GM12878 (cell line): Measurements from ENCODE around the gene ANXA11. TPM values are rescaled to one million over a fixed set of nuclear protein-coding genes. Genes with fewer than 3 reads are reported as not detected.

Experiments used
- ATAC-seq: fragments of 200-7000 bp; cut with Tn5 transposase; 3 replicates; pipeline ENCODE4 v1.9.1; 2020; ENCODE audit warnings: mild to moderate bottlenecking, moderate library complexity
- BruUV-seq: library from RNA; stranded (reverse); fragments of 400-500 nt; replicated peaks from 2 replicates; lab custom pipeline; 2021; lab: Mats Ljungman, UMichigan
- CTCF ChIA-PET: fragments of 300-600 bp; sonication (Branson Sonifier 250); formaldehyde crosslinking; extraction: SDS; loops from one replicate; lab custom pipeline; 2021; ENCODE audit warnings: inconsistent platforms; lab: Yijun Ruan, JAX
- POLR2A ChIA-PET: fragments of 350-600 bp; formaldehyde crosslinking; extraction: SDS; loops from one replicate; lab custom pipeline; 2021; ENCODE audit warnings: inconsistent platforms; lab: Charles Lee
- RAD21 ChIA-PET: fragments of 300-600 bp; sonication (Branson Sonifier 250); formaldehyde crosslinking; loops from one replicate; lab custom pipeline; 2023; ENCODE audit warnings: antibody characterized with exemption; ENCODE audit not compliant: unreplicated experiment; lab: Charles Lee
- SMC1A ChIA-PET: fragments of 300-600 bp; sonication (Branson Sonifier 250); formaldehyde crosslinking; loops from one replicate; lab custom pipeline; 2023; ENCODE audit not compliant: unreplicated experiment, uncharacterized antibody; lab: Charles Lee
- DNase-seq: peaks from one replicate; pipeline ENCODE4 v3.0.0-alpha.2; 2011; ENCODE audit warnings: low read depth, low spot score
- FAIRE-seq: peaks from 3 replicates; lab custom pipeline; 2011; peaks lifted over from hg19 to GRCh38; lab: Jason Lieb, UNC
- H2AFZ ChIP-seq: 2 replicates; pipeline ENCODE4 v1.6.0; 2011; ENCODE audit warnings: low read depth, low read length, control low read depth; ENCODE audit not compliant: control insufficient read depth
- H3K27ac ChIP-seq: 2 replicates; pipeline ENCODE4 v1.5.1; 2011; ENCODE audit warnings: control low read depth; ENCODE audit not compliant: control insufficient read depth, insufficient read depth
- H3K27me3 ChIP-seq, 2 experiments: replicated peaks in 1 of 2; 2 replicates each; pipeline versions ENCODE4 v1.6.0 to v1.6.1; 2011; ENCODE audit warnings: low read length in 1 of 2; ENCODE audit not compliant: control insufficient read depth in 2 of 2, insufficient read depth in 2 of 2
- H3K36me3 ChIP-seq, 2 experiments: 2 replicates each; pipeline ENCODE4 v1.5.1; 2011; ENCODE audit warnings: low read length in 1 of 2; ENCODE audit not compliant: control insufficient read depth in 2 of 2, insufficient read depth in 2 of 2
- H3K4me1 ChIP-seq: 2 replicates; pipeline ENCODE4 v1.6.1; 2011; ENCODE audit warnings: mild to moderate bottlenecking, low read length, moderate library complexity, mixed read lengths; ENCODE audit not compliant: control insufficient read depth, insufficient read depth
- H3K4me2 ChIP-seq: 2 replicates; pipeline ENCODE4 v1.6.0; 2011; ENCODE audit warnings: control low read depth; ENCODE audit not compliant: control insufficient read depth, insufficient read depth
- H3K4me3 ChIP-seq: fragments of 200-600 bp; sonication (generic); 2 replicates; pipeline ENCODE4 v1.5.1; 2016
- H3K79me2 ChIP-seq: 2 replicates; pipeline ENCODE4 v1.6.0; 2011; ENCODE audit warnings: low read length; ENCODE audit not compliant: control insufficient read depth, insufficient read depth
- H3K9ac ChIP-seq: 2 replicates; pipeline ENCODE4 v1.8.0; 2011; ENCODE audit warnings: low read length, control low read depth, mixed read lengths; ENCODE audit not compliant: control insufficient read depth, insufficient read depth
- H3K9me3 ChIP-seq: replicated peaks from 3 replicates; pipeline ENCODE4 v1.5.1; 2011; ENCODE audit warnings: mild to moderate bottlenecking, low read length; ENCODE audit not compliant: control insufficient read depth, insufficient read depth
- H4K20me1 ChIP-seq: 2 replicates; pipeline ENCODE4 v1.6.0; 2011; ENCODE audit not compliant: control insufficient read depth, insufficient read depth
- CBX5 ChIP-seq: sonication (generic); IDR thresholded peaks from 2 replicates; pipeline ENCODE4 v1.6.1; 2016; ENCODE audit warnings: low read depth, moderate library complexity, mild to moderate bottlenecking, inconsistent platforms
- CEBPB ChIP-seq, 2 experiments: fragments of 150-350 bp in 1 of 2; IDR thresholded peaks; 2 replicates each; pipeline ENCODE4 v1.6.1; 2012 to 2014; ENCODE audit warnings: low read depth in 2 of 2, low read length in 2 of 2, borderline replicate concordance in 1 of 2, inconsistent platforms in 1 of 2
- ETV6 ChIP-seq, 2 experiments: fragments of 450-650 bp in 1 of 2; IDR thresholded peaks in 1 of 2; conservative IDR thresholded peaks in 1 of 2; 2 replicates each; pipeline ENCODE4 v1.6.1; 2014; ENCODE audit warnings: antibody characterized with exemption in 1 of 2, borderline replicate concordance in 1 of 2, low read depth in 1 of 2, mild to moderate bottlenecking in 1 of 2, moderate library complexity in 1 of 2
- NFXL1 ChIP-seq: fragments of 450-650 bp; IDR thresholded peaks from 2 replicates; pipeline ENCODE4 v1.6.1; 2017; ENCODE audit warnings: antibody characterized with exemption, mild to moderate bottlenecking, borderline replicate concordance
- PAX8 ChIP-seq: fragments of 450-650 bp; IDR thresholded peaks from 2 replicates; pipeline ENCODE4 v1.6.1; 2017; ENCODE audit warnings: mild to moderate bottlenecking, moderate library complexity
- RAD51 ChIP-seq: fragments of 450-650 bp; IDR thresholded peaks from 2 replicates; pipeline ENCODE4 v1.6.1; 2016; ENCODE audit warnings: moderate library complexity, mild to moderate bottlenecking, inconsistent platforms
- SIN3A ChIP-seq: IDR thresholded peaks from 2 replicates; pipeline ENCODE4 v1.6.1; 2012; ENCODE audit warnings: low read depth, low read length, improper control_type of control experiment
- SP1 ChIP-seq: IDR thresholded peaks from one replicate; pipeline ENCODE4 v1.6.1; 2011; ENCODE audit warnings: low read depth, low read length
- SRF ChIP-seq, 2 experiments: IDR thresholded peaks; 2 replicates each; pipeline ENCODE4 v1.6.1; 2011; ENCODE audit warnings: low read depth in 2 of 2, low read length in 2 of 2, mild to moderate bottlenecking in 1 of 2, moderate library complexity in 1 of 2
- SUPT20H ChIP-seq: IDR thresholded peaks from 2 replicates; pipeline ENCODE4 v1.6.1; 2011; ENCODE audit warnings: low read depth, mild to moderate bottlenecking, low read length, moderate library complexity, borderline replicate concordance; ENCODE audit not compliant: control insufficient read depth
- TCF12 ChIP-seq: IDR thresholded peaks from 2 replicates; pipeline ENCODE4 v1.6.1; 2011; ENCODE audit warnings: low read depth, mild to moderate bottlenecking, low read length
- YY1 ChIP-seq: IDR thresholded peaks from 2 replicates; pipeline ENCODE4 v1.6.1; 2011; ENCODE audit warnings: low read depth, mild to moderate bottlenecking, low read length
- ZNF207 ChIP-seq: fragments of 450-650 bp; IDR thresholded peaks from 2 replicates; pipeline ENCODE4 v1.6.1; 2014; ENCODE audit warnings: antibody characterized with exemption, mild to moderate bottlenecking, borderline replicate concordance
- ZNF274 ChIP-seq: IDR thresholded peaks from one replicate; pipeline ENCODE4 v1.8.0; 2011; ENCODE audit not compliant: insufficient read length, insufficient read depth
- ZNF384 ChIP-seq: IDR thresholded peaks from 2 replicates; pipeline ENCODE4 v1.6.1; 2012; ENCODE audit warnings: low read depth, mild to moderate bottlenecking, low read length, improper control_type of control experiment, borderline replicate concordance
- WGBS: methylation state at CpG from one replicate; pipeline ENCODE4 v1.1.6; 2016; ENCODE audit warnings: low lambda C conversion rate; ENCODE audit not compliant: insufficient replicate concordance, insufficient coverage; ENCODE audit errors: missing lambda C conversion rate; 5-methylcytosine and 5-hydroxymethylcytosine counted together
- in situ Hi-C: fragments of 300-500 bp; cut with MboI; formaldehyde crosslinking; loops from 9 replicates; pipeline ENCODE4 v1.14.3; 2018; ENCODE audit warnings: mixed read lengths
- intact Hi-C: fragments of 100-400 bp; cut with micrococcal nuclease; formaldehyde crosslinking; loops from one replicate; pipeline ENCODE4 v1.14.2; 2022; ENCODE audit not compliant: unreplicated experiment
- polyA plus RNA-seq, 11 experiments: library from polyadenylated mRNA; depleted of rRNA in 4 of 11; unstranded in 6 of 11; stranded (reverse) in 5 of 11; fragments of >200 nt; fragmentation: Nextera tagmentation in 4 of 11; fragmentation: Illumina TruSeq in 1 of 11; extraction: Ambion mirVana in 4 of 11; extraction: Trizol in 1 of 11; gene quantifications; 1 replicate in 1 of 11; 2 replicates in 10 of 11; pipeline versions ENCODE4 v1.2.1 to v1.2.3, GENCODE V29; 2011 to 2016; ENCODE audit warnings: inconsistent platforms in 2 of 11, missing spikeins in 2 of 11, low read depth in 1 of 11
- total RNA-seq, 4 experiments: library from RNA; depleted of rRNA in 3 of 4; stranded (reverse); fragments of >200 nt in 3 of 4; fragmentation: Illumina TruSeq in 1 of 4; extraction: Trizol in 1 of 4; gene quantifications; 2 replicates each; pipeline versions ENCODE4 v1.2.1 to v1.2.3, GENCODE V29; 2013 to 2021
- TF ChIP-seq, protein P1 (sequence below): fragments of 450-650 bp; IDR thresholded peaks from 2 replicates; pipeline ENCODE4 v1.6.1; 2016; ENCODE audit warnings: mild to moderate bottlenecking, moderate library complexity, borderline replicate concordance
- TF ChIP-seq, protein P2 (sequence below): fragments of 450-650 bp; IDR thresholded peaks from 2 replicates; pipeline ENCODE4 v1.6.1; 2014; ENCODE audit warnings: mild to moderate bottlenecking

ANXA11 gene
- total and polyA plus RNA-seq, 10 of the 15 experiments (the other 5 are each of a cell fraction or from before 2014, with no cell fraction given), result 25.0 to 129 (median 72.2) TPM

DNA sequence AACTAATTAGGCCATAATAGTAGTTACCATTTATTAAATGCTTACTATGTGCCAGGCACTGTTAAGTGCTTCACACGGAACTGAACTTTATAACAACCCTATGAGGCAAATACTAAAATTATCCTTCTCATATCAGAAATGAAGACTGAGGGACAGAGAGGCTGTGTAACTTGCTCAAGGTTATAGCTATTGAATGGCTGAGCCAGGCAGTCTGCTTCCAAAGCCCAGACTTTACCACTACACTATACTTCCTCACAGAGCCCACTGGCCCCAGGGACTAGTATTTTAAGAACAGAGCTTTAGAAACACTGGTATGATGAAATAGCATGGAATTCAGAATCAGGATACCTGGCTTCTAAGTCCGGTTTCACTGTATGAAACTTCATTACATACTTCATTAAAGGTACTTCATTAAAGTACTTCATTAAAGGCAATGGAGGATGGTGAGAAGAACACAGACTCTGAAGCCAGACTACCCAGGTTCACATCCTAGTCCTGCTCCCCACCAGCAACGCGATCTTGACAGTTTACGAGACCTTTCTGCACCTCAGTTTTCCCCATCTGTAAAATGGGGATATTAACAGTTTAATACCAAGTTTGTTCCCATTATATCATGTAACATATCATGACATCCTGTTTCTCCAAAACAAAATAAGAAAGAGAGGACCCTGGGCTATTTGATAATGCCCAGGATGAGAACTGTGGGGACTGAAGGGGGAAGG is 19.6 kb downstream of the ANXA11 start (continued):
- TF ChIP-seq PAX8 (no peak), SRF (IDR thresholded peaks at IDR 0.05; ENCODE audit: low read depth in 2 of 2, low read length in 2 of 2) (no peak)

DNA sequence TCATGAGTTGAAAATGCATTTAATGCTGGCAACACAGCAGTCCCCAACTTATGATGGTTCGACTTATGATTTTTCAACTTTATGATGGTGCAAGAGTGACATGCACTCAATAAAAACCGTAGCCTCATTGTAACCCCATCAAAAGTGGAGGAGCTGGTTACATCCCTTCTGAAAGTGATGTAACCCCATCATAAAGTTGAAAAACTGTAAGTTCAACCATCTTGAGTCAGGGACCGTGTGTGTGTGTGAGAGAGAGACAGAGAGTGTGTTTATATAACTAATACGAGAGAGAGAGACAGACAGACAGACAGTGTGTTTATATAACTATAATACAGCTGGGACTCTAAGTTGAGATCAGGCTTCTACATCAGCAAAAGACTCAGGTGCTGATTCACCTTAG is 21.0 kb downstream of the ANXA11 start:
- Histone ChIP-seq H3K9me3 (no peaks in the 10 kb centered on the region), H3K36me3 (peaks cover 3 to 15% of the 10 kb centered on the region in 2 experiments; a peak in 3 of 4 replicates), H3K9ac (no peak overlapping the region), H3K27me3 (no peaks in the 10 kb centered on the region), H3K79me2 (peaks cover 31% of the 10 kb centered on the region), H3K4me1 (peaks cover 22% of the 10 kb centered on the region), H3K4me3 (no peak overlapping the region), H4K20me1 (no peaks in the 10 kb centered on the region), H2AFZ (no peak overlapping the region), H3K27ac (no peak overlapping the region), H3K4me2 (no peak overlapping the region)
- ChIA-PET POLR2A (no interaction called here), SMC1A (interaction anchor here (1.0 to 2.6 kb wide), 5 partner anchors 10 to 41 kb away, joined by 3 to 7 read pairs (median 4); no protein-coding TSS in a partner anchor), CTCF (interaction anchor here (0.9 to 1.7 kb wide), 4 partner anchors 12 to 41 kb away, joined by 4 to 8 read pairs (median 5); no protein-coding TSS in a partner anchor), RAD21 (interaction anchor here (2.0 to 2.2 kb wide), 2 partner anchors 18 to 19 kb away, joined by 5 to 12 read pairs; no protein-coding TSS in a partner anchor)
- BruUV-seq, result no TSS peak
- 91% methylated on average over 4 of the region's 4 CpGs for WGBS
- ATAC-seq, result no peak
- FAIRE-seq, result no peak
- TF ChIP-seq RAD51 (no peak), YY1 (no peak), CBX5 (no peak), SUPT20H (no peak), ZNF274 (no peak), NFXL1 (no peak), SIN3A (no peak), SP1 (no peak), ZNF384 (no peak), TCF12 (no peak), CEBPB (IDR thresholded peaks at IDR 0.05; ENCODE audit: borderline replicate concordance in 1 of 2, low read depth in 2 of 2, low read length in 2 of 2) (no peak), ZNF207 (no peak), ETV6 (conservative IDR thresholded peaks at IDR 0.05 in 1 of 2, IDR thresholded peaks at IDR 0.05 in 1 of 2; ENCODE audit: borderline replicate concordance in 1 of 2, low read depth in 1 of 2) (no peak)
- TF ChIP-seq, protein P1, sequence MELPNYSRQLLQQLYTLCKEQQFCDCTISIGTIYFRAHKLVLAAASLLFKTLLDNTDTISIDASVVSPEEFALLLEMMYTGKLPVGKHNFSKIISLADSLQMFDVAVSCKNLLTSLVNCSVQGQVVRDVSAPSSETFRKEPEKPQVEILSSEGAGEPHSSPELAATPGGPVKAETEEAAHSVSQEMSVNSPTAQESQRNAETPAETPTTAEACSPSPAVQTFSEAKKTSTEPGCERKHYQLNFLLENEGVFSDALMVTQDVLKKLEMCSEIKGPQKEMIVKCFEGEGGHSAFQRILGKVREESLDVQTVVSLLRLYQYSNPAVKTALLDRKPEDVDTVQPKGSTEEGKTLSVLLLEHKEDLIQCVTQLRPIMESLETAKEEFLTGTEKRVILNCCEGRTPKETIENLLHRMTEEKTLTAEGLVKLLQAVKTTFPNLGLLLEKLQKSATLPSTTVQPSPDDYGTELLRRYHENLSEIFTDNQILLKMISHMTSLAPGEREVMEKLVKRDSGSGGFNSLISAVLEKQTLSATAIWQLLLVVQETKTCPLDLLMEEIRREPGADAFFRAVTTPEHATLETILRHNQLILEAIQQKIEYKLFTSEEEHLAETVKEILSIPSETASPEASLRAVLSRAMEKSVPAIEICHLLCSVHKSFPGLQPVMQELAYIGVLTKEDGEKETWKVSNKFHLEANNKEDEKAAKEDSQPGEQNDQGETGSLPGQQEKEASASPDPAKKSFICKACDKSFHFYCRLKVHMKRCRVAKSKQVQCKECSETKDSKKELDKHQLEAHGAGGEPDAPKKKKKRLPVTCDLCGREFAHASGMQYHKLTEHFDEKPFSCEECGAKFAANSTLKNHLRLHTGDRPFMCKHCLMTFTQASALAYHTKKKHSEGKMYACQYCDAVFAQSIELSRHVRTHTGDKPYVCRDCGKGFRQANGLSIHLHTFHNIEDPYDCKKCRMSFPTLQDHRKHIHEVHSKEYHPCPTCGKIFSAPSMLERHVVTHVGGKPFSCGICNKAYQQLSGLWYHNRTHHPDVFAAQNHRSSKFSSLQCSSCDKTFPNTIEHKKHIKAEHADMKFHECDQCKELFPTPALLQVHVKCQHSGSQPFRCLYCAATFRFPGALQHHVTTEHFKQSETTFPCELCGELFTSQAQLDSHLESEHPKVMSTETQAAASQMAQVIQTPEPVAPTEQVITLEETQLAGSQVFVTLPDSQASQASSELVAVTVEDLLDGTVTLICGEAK, result no peak
- TF ChIP-seq, protein P2, sequence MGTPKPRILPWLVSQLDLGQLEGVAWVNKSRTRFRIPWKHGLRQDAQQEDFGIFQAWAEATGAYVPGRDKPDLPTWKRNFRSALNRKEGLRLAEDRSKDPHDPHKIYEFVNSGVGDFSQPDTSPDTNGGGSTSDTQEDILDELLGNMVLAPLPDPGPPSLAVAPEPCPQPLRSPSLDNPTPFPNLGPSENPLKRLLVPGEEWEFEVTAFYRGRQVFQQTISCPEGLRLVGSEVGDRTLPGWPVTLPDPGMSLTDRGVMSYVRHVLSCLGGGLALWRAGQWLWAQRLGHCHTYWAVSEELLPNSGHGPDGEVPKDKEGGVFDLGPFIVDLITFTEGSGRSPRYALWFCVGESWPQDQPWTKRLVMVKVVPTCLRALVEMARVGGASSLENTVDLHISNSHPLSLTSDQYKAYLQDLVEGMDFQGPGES, result no peak
- DNase-seq, result no peak
- intact Hi-C loops, result no loop called here
- in situ Hi-C loops, result no loop called here
